Central memory CD4-positive, alpha-beta T cell (primary cell): ENCODE data around the gene SNAP47.
A peak's percentile ranks its signal among the peaks of the same experiment; 100 is the strongest.
"Not testable (repeated sequence)": the region's sequence is repeated elsewhere in the genome, so short reads cannot be mapped to it uniquely, and the experiment has no call there.

Experiments
- DNase-seq: peaks from one replicate; pipeline ENCODE4 v3.0.0; 2022
- total RNA-seq, 3 experiments: gene quantifications; one replicate each; lab custom pipeline; 2026; lab: John Stamatoyannopoulos, UW

The SNAP47 gene
- total RNA-seq = 23.0 to 43.7 (median 34.3) reads per million in 3 experiments

- peak; percentile 92 for DNase-seq
These were observed at the start of gene SNAP47, which contains the start of gene JMJD4 for GRCh38 chr1:227734856-227735538. SNAP47 (plus strand) TSS chr1:227735435; CDS start chr1:227747737, 12,302 bp downstream. JMJD4 (minus strand) TSS chr1:227735302; CDS start chr1:227735273, 29 bp downstream.

DNA sequence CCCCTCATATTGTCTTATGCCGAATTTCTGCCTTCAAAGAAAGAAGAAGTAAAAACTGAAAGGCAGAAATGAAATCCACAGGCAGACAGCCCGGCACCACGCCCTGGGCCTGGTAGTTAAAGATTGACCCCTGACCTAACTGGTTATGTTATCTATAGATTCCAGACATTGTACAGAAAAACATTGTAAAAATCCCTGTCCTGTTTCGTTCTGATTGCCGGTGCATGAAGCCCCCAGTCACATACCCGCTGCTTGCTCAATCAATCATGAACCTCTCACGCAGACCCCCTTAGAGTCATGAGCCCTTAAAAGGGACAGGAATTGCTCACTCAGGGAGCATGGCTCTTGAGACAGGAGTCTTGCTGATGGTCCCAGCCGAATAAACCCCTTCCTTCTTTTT, 49.4 kb upstream of the SNAP47 start:
- no peak for DNase-seq

GRCh38 chr1:227697321-227697864, 37.8 kb upstream of the SNAP47 start:
- DNase-seq = no peak

DNA sequence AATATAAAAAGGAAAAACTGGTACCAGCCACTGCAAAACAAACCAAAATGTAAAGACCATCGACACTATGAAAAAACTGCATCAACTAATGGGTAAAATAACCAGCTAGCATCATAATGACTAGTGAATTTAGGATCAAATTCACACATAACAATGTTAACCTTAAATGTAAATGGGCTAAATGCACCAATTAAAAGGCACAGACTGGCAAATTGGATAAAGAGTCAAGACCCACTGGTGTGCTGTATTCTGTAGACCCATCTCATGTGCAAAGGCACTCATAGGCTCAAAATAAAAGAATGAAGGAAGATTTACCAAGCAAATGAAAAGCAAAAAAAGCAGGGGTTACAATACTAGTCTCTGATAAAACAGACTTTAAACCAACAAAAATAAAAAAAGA, 33.6 kb upstream of the SNAP47 start:
- not testable (repeated sequence) for DNase-seq

GRCh38 chr1:227707846-227708245, 27.4 kb upstream of the SNAP47 start:
- no peak for DNase-seq

GRCh38 chr1:227709451-227709850, 25.8 kb upstream of the SNAP47 start:
- no peak for DNase-seq

DNA sequence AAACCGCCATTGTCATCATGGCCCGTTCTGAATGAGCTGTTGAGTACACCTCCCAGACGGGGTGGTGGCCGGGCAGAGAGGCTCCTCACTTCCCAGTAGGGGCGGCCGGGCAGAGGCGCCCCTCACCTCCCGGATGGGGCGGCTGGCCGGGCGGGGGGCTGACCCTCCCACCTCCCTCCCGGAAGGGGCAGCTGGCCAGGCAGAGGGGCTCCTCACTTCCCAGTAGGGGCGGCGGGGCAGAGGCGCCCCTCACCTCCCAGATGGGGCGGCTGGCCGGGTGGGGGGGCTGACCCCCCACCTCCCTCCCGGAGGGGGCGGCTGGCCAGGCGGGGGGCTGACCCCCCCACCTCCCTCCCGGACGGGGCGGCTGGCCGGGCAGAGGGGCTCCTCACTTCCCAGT, 24.8 kb upstream of the SNAP47 start:
- not testable (repeated sequence) for DNase-seq

DNA sequence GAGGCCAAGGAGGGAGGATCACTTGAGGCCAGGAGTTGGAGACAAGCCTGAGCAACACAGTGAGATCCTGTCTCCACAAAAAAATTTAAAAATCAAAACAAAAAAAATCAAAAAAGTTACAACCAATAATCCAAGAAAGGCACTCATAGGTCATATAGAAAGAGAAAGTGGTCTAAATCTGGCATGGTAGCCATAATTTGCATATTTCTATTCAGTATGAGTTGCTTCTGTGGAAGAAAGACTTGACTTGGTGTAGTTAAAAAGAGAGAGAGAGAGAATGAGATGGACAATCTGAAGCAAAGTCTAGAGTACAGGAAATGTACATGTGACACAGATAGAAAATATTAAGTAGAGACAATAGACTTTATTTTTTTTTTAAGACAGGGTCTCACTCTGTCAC, 22.6 kb upstream of the SNAP47 start:
- DNase-seq = no peak

- no peak for DNase-seq
These were observed 16.3 kb upstream of the SNAP47 start for GRCh38 chr1:227718932-227719331.

DNA sequence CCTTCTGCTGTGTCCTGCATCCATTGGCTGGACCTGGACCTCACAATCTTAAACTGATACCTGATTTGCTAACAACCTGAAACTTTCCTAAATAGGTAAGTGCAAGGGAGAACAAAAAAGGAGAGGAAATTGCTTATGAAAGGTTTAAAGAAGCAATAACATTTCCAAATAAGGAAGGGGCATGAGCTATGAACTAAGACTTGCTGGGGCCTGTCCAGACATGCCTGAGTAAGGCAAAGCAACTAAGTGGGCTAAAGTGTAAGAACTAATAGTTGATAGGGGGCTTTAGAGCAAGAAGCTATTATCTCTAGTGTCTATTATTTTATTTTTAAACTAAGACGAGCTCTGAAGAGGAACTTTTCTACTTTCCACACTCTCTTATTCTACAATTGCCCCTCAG, 11.8 kb upstream of the SNAP47 start:
- no peak for DNase-seq

DNA sequence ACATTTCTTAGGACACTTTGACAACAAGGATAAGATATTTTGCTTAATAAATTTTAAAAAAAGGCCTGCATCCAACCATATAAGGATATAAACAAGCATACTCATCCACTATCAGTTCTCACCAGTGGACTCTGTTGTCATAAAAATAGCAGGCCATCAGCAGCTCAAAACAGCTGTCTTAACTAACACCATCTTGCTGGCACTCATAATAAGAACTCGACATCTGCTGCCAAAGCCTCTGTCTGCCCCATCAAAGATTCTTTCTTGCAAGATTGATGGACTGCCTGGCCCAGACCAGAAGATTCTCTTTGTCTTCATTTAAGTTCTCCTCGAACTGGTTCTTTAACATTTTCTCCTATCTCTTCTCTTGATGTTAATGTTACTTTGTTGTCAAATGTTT, 10.2 kb upstream of the SNAP47 start:
- no peak for DNase-seq

DNA sequence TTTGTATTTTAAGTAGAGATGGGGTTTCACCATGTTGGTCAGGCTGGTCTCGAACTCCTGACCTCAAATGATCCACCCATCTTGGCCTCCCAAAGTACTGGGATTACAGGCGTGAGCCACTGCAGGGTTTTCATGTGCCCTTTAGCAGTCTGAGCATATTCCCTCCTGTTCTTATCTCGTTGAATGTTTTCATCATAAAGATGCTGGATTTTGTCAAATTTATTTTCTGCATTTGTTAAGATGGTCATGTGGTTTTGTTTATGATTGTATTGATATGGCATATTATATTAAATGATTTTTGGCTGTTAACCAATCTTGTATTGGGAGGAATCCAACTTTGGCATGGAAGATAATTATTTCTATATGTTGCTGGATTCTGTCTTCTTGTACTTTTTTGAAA, 8.9 kb upstream of the SNAP47 start:
- no peak for DNase-seq

DNA sequence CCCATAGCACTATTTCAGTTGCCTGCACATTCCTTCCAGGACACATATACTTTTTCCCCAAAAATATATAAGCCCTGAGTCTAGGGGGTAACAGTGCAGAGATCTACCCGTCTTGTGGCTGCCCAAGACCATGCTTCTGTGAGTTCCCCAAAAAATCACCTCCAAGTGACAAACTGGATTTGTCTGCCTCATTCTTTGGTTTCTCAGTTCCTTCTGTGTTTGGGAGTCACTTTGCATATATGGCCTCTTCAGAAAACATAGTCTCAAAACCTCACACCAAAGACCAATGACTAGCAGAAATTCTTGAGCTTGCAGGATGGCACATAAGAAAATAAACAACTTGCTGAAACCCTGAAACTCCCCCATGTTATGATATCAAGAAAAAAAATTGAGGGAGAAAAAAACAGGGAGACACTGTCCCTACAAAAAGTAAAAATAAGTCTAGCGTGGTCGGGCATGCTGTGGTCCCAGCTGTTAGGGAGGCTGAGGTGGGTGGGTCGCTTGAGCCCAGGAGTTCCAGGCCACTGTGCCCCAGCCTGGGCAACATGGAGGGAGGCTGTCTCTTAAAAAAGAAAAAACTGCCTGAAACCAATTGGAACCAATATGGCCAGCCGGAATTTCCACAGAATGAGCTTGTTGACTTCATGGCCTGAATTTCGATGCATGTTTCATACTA, 8.2 kb upstream of the SNAP47 start:
- DNase-seq = no peak

GRCh38 chr1:227728059-227728891, 7.0 kb upstream of the SNAP47 start:
- DNase-seq = peak; percentile 30

- no peak for DNase-seq
These were observed 6.4 kb upstream of the SNAP47 start for GRCh38 chr1:227728892-227729143.

GRCh38 chr1:227729144-227729880, 5.9 kb upstream of the SNAP47 start:
- DNase-seq = no peak

DNA sequence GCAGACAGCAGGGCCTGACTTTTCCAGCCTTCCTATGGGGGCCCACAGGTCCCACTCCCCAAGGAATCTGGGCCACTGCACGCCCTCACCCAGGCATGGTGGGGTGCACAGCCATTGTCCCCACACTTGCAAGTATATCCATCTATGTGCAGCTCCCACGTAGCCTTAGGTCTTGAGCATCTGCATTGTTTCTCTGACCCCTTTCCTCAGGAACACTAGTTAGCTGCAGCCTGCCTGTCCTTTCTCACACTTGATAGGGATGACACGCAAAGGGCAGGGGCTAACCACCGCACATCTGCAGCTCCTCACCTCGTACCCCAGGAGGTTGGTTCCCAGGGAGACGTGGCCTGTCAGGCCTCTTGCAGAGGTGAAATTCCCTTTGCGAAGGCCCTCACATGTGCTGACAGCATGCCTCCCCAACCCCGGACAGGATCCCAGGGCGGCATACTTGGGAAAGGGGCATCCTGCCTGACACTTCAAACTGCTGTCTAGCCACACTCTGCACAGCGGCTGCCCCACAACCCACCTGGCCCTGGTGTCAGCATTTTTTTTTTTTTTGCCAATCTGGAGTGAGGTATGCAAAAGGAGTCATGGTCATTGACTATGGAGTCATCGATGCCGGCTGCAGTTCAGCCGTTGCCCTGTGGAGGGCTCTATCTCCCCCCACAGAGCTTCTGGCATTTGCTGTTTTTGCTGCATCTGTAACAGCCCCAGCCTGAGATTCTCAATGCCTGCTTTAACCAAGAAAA, 5.2 kb upstream of the SNAP47 start:
- DNase-seq = no peak

- DNase-seq = no peak
These were observed 4.5 kb upstream of the SNAP47 start for GRCh38 chr1:227730630-227731151.

GRCh38 chr1:227731241-227731677, 4.0 kb upstream of the SNAP47 start:
- DNase-seq = no peak

GRCh38 chr1:227731696-227732585, 3.3 kb upstream of the SNAP47 start:
- no peak for DNase-seq
